Kidney epithelial cell (primary cell): ENCODE results near the gene TMEM181. TPM values are rescaled to one million over a fixed set of nuclear protein-coding genes. Genes with fewer than 3 reads are reported as not detected.

ENCODE experiments used
- DNase-seq: peaks from one replicate; pipeline ENCODE4 v3.0.0-alpha.2; 2010; ENCODE audit warnings: low read depth
- H3K27me3 ChIP-seq: 2 replicates; pipeline ENCODE4 v1.6.0; 2011; ENCODE audit warnings: low read length; ENCODE audit not compliant: control insufficient read depth, insufficient read depth
- H3K36me3 ChIP-seq: 2 replicates; pipeline ENCODE4 v1.5.1; 2011; ENCODE audit warnings: low read length; ENCODE audit not compliant: control insufficient read depth, insufficient read depth
- H3K4me3 ChIP-seq: 2 replicates; pipeline ENCODE4 v1.5.1; 2011; ENCODE audit warnings: low read depth, mild to moderate bottlenecking, control low read depth, low read length
- total RNA-seq: library from RNA; depleted of rRNA; stranded (reverse); fragments of >200 nt; gene quantifications from 2 replicates; pipeline ENCODE4 v1.2.3, GENCODE V29; 2015
- TF ChIP-seq, protein P1 (sequence below): IDR thresholded peaks from 2 replicates; pipeline ENCODE4 v1.5.1; 2011; ENCODE audit warnings: mild to moderate bottlenecking, moderate library complexity, low read length, control low read depth, inconsistent platforms; ENCODE audit not compliant: insufficient read depth, poor library complexity, severe bottlenecking

Gene TMEM181
- total RNA-seq, 1 donor from 2014 or later, result 22.1 TPM

DNA sequence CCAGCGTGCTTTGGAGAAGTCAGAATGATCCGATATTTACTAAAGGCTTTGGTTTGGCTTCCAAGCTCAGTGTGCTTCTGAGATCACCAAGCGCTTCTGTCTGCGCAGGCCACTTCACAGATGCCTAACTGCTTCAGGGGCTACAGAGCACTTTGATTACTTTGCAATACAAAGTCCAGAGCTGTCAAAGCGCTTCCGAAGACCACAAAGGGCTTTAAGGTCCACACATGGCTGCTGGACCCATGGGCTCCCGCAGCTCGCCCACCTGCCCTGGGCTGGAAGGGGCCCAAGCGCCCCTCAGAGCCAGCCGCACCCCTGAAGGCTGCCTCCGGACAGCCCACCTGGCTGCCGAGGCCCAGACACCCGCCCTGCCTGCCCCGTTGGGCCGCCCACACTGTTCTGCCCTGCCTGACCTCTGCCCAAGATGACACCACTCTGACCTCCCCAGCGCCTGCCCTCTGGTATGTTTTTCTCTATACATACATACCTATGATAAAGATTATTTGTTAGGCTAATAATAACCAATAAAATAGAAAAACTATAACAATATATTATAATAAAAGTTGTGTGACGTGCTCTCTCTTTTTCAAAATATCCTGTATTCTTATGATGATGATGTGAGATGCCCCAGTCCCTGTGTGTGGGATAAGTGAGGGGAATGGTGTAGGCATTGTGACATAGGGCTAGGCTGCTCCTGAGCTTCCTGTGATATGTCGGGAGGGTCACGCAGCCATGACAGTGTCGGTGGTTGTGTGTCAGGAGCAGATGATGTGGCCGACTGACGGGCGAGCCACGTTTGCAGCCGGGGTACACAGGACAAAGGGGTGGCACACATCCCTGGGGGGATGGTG, 62.0 kb downstream of the TMEM181 start:
- Histone ChIP-seq H3K27me3 (no peaks in the 10 kb centered on the region), H3K36me3 (no peaks in the 10 kb centered on the region), H3K4me3 (no peak overlapping the region)
- TF ChIP-seq, protein P1, sequence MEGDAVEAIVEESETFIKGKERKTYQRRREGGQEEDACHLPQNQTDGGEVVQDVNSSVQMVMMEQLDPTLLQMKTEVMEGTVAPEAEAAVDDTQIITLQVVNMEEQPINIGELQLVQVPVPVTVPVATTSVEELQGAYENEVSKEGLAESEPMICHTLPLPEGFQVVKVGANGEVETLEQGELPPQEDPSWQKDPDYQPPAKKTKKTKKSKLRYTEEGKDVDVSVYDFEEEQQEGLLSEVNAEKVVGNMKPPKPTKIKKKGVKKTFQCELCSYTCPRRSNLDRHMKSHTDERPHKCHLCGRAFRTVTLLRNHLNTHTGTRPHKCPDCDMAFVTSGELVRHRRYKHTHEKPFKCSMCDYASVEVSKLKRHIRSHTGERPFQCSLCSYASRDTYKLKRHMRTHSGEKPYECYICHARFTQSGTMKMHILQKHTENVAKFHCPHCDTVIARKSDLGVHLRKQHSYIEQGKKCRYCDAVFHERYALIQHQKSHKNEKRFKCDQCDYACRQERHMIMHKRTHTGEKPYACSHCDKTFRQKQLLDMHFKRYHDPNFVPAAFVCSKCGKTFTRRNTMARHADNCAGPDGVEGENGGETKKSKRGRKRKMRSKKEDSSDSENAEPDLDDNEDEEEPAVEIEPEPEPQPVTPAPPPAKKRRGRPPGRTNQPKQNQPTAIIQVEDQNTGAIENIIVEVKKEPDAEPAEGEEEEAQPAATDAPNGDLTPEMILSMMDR, result no peak
- no peak for DNase-seq

DNA sequence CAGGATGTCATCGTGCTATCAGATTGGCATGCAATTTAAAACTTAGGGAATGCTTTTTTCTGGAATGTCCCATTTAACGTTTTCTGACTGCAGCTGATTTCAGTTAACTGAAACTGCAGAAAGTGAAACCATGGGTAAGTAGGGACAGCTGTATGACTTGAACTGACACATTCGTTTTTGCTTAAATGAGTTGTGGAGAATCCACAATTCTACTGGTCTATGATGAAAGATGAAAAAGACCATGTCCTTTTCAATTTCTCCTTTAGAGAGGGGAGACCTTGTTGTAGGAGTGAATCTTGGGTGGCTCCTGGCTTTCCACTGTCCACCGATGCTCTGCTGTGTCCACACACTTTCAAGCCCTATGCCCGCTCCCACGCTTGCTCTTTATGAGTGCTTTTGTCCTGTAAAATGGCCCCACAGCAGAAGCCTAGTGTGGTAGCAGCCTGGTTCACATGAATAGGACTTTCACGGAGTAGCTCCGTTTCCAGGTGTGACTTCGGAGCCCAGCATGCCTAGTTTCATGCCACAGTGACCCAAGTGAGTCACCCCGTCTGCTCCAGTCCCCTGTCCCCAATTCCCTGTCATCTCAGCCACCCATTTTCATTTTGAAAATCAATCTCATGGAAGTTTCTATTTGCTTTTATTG, 62.8 kb downstream of the TMEM181 start:
- Histone ChIP-seq H3K4me3 (no peak overlapping the region), H3K27me3 (no peaks in the 10 kb centered on the region), H3K36me3 (no peaks in the 10 kb centered on the region)
- no peak for DNase-seq
- TF ChIP-seq, protein P1, result no peak

DNA sequence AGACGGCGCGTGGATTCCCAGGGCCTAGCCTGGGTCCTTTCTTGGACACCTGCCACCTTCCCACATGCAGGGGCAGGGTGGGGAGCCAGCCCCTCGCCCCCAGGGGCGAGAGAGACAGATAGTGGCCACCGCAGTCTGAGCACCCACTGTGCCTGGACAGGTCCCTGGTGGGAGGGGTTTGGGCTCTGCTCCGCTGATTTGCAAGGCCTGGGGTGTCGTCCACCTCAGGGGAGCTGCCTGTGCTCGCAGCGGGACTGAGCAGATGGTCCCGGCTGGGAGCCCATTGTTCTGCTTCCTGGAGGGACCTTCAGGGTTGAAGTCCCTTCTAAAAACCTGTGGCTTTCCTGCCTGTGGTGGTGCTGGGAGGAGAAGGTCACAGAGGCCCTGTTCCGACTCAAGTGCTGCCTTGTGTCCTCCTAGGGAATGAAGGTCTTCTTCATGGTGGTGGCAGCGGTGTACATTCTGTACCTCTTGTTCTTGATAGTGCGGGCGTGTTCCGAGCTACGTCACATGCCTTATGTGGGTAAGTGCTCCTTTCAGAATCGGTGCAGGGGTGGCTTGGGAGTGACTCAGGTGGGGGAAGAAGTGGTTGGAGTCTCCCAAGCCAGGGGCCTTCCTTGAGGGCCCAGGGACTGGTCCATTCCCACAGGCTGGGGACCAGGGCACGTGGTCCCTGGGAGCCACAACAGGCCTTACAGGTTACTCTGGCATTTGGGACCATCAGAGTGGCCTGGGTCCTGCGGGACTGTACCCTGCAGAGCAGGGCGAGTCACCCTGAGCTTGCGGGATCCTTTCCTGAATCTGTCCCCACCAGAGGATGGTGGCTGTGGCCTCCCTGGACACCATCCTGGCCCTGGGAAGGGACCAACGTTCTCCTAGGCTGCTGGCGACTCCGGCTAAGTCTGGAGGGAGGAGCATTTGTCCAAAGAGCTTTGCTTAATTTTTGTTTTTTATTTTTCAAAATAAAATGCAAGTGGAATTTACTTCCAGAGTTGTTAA, 65.1 kb downstream of the TMEM181 start:
- H3K27me3 ChIP-seq, result no peaks in the 10 kb centered on the region
- no peaks in the 10 kb centered on the region for H3K36me3 ChIP-seq
- H3K4me3 ChIP-seq, result no peak overlapping the region
- TF ChIP-seq, protein P1, result no peak
- DNase-seq, result no peak

DNA sequence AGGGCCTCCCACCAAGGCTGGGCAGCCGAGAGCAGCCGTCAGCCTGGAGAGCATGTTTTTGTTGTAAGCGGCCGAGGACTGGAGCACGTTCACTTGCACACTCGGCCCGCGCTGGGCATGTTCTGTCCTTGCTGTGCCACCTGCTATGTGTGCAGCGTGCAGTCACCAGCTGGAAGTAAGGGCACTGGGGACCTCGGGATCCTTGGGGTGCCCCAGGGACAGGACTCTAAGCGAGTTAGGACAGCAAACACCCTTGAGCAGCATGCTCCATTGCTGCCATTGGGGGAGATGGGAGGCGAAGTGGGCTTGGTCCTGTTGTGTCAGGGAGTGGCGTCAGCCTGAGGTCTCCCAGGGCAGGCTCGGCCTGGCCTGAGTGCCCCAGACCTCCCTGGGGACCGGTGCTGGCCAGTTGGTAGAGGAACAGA, 66.0 kb downstream of the TMEM181 start:
- no peak for DNase-seq
- TF ChIP-seq, protein P1, result no peak
- peaks cover 2% of the 10 kb centered on the region for H3K36me3 ChIP-seq
- no peaks in the 10 kb centered on the region for H3K27me3 ChIP-seq
- no peak overlapping the region for H3K4me3 ChIP-seq

DNA sequence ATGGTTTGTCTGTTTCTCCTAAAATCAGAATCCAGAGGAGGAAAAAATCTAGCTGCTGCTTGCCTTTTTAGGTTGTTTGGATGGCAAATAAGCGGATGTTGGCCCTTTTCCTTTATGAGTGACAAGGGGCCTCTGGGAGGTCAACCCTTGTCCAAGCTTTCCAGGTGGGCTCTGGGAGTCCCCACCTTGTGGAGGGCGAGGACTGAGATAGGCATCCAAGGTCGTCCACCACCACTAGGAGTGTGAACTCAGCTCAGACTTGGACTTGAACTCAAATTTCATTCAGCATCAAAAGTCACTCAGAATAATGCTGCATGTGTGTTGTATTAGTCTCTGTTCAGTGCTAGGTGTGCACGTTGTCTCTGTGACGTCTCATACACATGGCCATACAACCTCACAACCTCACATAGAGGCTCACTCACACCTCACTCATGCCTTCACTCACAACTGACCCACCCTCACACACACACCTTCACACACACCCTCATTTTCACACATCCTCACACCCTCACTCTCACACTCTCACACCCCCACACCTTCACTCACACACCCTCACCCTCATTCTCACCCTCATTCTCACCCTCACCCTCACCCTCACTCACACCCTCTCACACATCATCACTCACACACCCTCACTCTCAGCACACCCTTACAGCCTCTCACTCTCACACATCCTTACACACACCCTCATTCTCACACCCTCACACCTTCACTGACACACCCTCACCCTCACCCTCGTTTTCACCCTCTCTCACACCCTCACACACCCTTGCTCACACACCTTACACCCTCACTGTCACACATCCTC, 66.7 kb downstream of the TMEM181 start:
- no peak overlapping the region for H3K4me3 ChIP-seq
- DNase-seq, result no peak
- TF ChIP-seq, protein P1, result no peak
- H3K36me3 ChIP-seq, result peaks cover 2% of the 10 kb centered on the region
- no peaks in the 10 kb centered on the region for H3K27me3 ChIP-seq
